Tibial nerve (tissue), 4 donors: ENCODE data around the gene CORIN.

Experiments used
- EP300 ChIP-seq, 2 donors: sonication (generic); formaldehyde crosslinking; IDR thresholded peaks; one replicate each; pipeline ENCODE4 v1.6.1; 2017; ENCODE audit warnings: antibody characterized with exemption in 2 of 2, mild to moderate bottlenecking in 1 of 2
- POLR2A ChIP-seq, 2 donors: fragments of 450-650 bp; IDR thresholded peaks; one replicate each; pipeline ENCODE4 v1.6.1; 2017; ENCODE audit warnings: antibody characterized with exemption in 2 of 2, mild to moderate bottlenecking in 2 of 2, moderate library complexity in 2 of 2
- TF ChIP-seq, protein P1 (sequence below), 5 experiments: fragments of 200-600 bp in 3 of 5; fragments of 450-650 bp in 2 of 5; sonication (generic) in 3 of 5; IDR thresholded peaks; one replicate each; pipeline ENCODE4 v1.5.1; 2016 to 2019; ENCODE audit warnings: antibody characterized with exemption in 5 of 5, mild to moderate bottlenecking in 3 of 5, moderate library complexity in 2 of 5

- TF ChIP-seq, protein P1, sequence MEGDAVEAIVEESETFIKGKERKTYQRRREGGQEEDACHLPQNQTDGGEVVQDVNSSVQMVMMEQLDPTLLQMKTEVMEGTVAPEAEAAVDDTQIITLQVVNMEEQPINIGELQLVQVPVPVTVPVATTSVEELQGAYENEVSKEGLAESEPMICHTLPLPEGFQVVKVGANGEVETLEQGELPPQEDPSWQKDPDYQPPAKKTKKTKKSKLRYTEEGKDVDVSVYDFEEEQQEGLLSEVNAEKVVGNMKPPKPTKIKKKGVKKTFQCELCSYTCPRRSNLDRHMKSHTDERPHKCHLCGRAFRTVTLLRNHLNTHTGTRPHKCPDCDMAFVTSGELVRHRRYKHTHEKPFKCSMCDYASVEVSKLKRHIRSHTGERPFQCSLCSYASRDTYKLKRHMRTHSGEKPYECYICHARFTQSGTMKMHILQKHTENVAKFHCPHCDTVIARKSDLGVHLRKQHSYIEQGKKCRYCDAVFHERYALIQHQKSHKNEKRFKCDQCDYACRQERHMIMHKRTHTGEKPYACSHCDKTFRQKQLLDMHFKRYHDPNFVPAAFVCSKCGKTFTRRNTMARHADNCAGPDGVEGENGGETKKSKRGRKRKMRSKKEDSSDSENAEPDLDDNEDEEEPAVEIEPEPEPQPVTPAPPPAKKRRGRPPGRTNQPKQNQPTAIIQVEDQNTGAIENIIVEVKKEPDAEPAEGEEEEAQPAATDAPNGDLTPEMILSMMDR (IDR thresholded peaks at IDR 0.05): no peak
- TF ChIP-seq EP300 (IDR thresholded peaks at IDR 0.05) (no peak), POLR2A (IDR thresholded peaks at IDR 0.05) (no peak)
Measured at GRCh38 chr4:47696823-47697222, 141.0 kb downstream of the CORIN start.
